H1 (cell line): Measurements from ENCODE around the gene PLP2. TPM values are rescaled to one million over a fixed set of nuclear protein-coding genes. Genes with fewer than 3 reads are reported as not detected.

ENCODE experiments used
- CTCF ChIA-PET: fragments of 300-600 bp; sonication (Branson Sonifier 250); formaldehyde crosslinking; loops from one replicate; lab custom pipeline; 2021; ENCODE audit not compliant: partially characterized antibody; lab: Charles Lee
- POLR2A ChIA-PET: fragments of 300-600 bp; sonication (Branson Sonifier 250); formaldehyde crosslinking; loops from one replicate; lab custom pipeline; 2021; ENCODE audit warnings: inconsistent platforms; ENCODE audit not compliant: partially characterized antibody; lab: Charles Lee
- DNase-seq, 2 experiments: peaks; one replicate each; pipeline versions ENCODE4 v3.0.0 to v3.0.0-alpha.2; 2010 to 2022; ENCODE audit warnings: low spot score in 2 of 2, low read depth in 1 of 2, mixed read lengths in 1 of 2
- FAIRE-seq: peaks from 2 replicates; lab custom pipeline; 2011; peaks lifted over from hg19 to GRCh38; lab: Jason Lieb, UNC
- H2AFZ ChIP-seq: 2 replicates; pipeline ENCODE4 v1.8.1; 2012; ENCODE audit warnings: low read length, inconsistent platforms
- H2AK5ac ChIP-seq: 2 replicates; pipeline ENCODE4 v1.6.1; 2013; ENCODE audit warnings: low read depth, low read length
- H2BK120ac ChIP-seq: replicated peaks from 2 replicates; pipeline ENCODE3; 2013; ENCODE audit warnings: low read depth, low read length, inconsistent platforms
- H2BK12ac ChIP-seq: 2 replicates; pipeline ENCODE4 v1.6.1; 2013; ENCODE audit warnings: low read depth, low read length
- H2BK15ac ChIP-seq: 2 replicates; pipeline ENCODE4 v1.6.1; 2013; ENCODE audit warnings: low read length
- H2BK20ac ChIP-seq: 2 replicates; pipeline ENCODE4 v1.6.1; 2013; ENCODE audit warnings: low read length
- H2BK5ac ChIP-seq: 2 replicates; pipeline ENCODE4 v1.6.1; 2013; ENCODE audit warnings: low read depth, low read length
- H3K14ac ChIP-seq: 2 replicates; pipeline ENCODE4 v1.6.1; 2013; ENCODE audit warnings: inconsistent platforms; ENCODE audit not compliant: insufficient read length
- H3K18ac ChIP-seq: 2 replicates; pipeline ENCODE4 v1.6.1; 2013; ENCODE audit warnings: low read length; ENCODE audit errors: extremely low read depth
- H3K23ac ChIP-seq: 2 replicates; pipeline ENCODE4 v1.6.1; 2013; ENCODE audit warnings: inconsistent platforms; ENCODE audit not compliant: insufficient read length
- H3K23me2 ChIP-seq: 2 replicates; pipeline ENCODE4 v1.6.1; 2013; ENCODE audit warnings: low read depth, low read length
- H3K27ac ChIP-seq: 2 replicates; pipeline ENCODE4 v1.6.1; 2011; ENCODE audit warnings: low read depth, low read length, inconsistent platforms
- H3K27me3 ChIP-seq, 4 experiments: replicated peaks in 1 of 4; 1 replicate in 1 of 4; 2 replicates in 3 of 4; pipeline versions ENCODE4 v1.6.1 to v1.8.1; 2011 to 2013; ENCODE audit warnings: low read length in 3 of 4, mild to moderate bottlenecking in 3 of 4, inconsistent platforms in 2 of 4, mixed read lengths in 2 of 4, moderate library complexity in 1 of 4; ENCODE audit not compliant: control insufficient read depth in 3 of 4, insufficient read depth in 3 of 4; ENCODE audit errors: extremely low read depth in 1 of 4
- H3K36me3 ChIP-seq, 4 experiments: 2 replicates each; pipeline versions ENCODE4 v1.6.1 to v1.8.1; 2011 to 2013; ENCODE audit warnings: mild to moderate bottlenecking in 4 of 4, low read length in 3 of 4, moderate library complexity in 2 of 4, control low read depth in 1 of 4, inconsistent platforms in 1 of 4; ENCODE audit not compliant: insufficient read depth in 4 of 4, control insufficient read depth in 2 of 4
- H3K4ac ChIP-seq: replicated peaks from 2 replicates; pipeline ENCODE3; 2013; ENCODE audit warnings: low read length, low read depth, mixed read lengths, inconsistent platforms; ENCODE audit not compliant: insufficient read length
- H3K4me1 ChIP-seq, 4 experiments: replicated peaks in 1 of 4; 1 replicate in 1 of 4; 2 replicates in 3 of 4; pipeline versions ENCODE4 v1.6.1 to v1.8.1; 2011 to 2013; ENCODE audit warnings: low read length in 3 of 4, inconsistent platforms in 2 of 4, mixed read lengths in 1 of 4; ENCODE audit not compliant: insufficient read depth in 4 of 4, control insufficient read depth in 3 of 4
- H3K4me2 ChIP-seq, 2 experiments: 2 replicates each; pipeline versions ENCODE4 v1.6.1 to v1.8.1; 2011 to 2013; ENCODE audit warnings: low read depth in 2 of 2, low read length in 2 of 2, control low read depth in 1 of 2, inconsistent platforms in 1 of 2, mild to moderate bottlenecking in 1 of 2; ENCODE audit not compliant: insufficient read depth in 1 of 2
- H3K4me3 ChIP-seq, 4 experiments: fragments of 200-600, 300-600 bp in 1 of 4; sonication (generic), shearing (Covaris generic), sonication (Bioruptor Twin) in 1 of 4; 2 replicates each; pipeline versions ENCODE4 v1.5.1 to v1.8.1; 2011 to 2016; ENCODE audit warnings: low read length in 4 of 4, low read depth in 3 of 4, control low read depth in 2 of 4, inconsistent platforms in 2 of 4, mild to moderate bottlenecking in 2 of 4, mixed read lengths in 1 of 4, moderate library complexity in 1 of 4; ENCODE audit not compliant: insufficient read depth in 2 of 4; ENCODE audit errors: extremely low read depth in 1 of 4
- H3K56ac ChIP-seq: replicated peaks from 2 replicates; pipeline ENCODE3; 2013; ENCODE audit warnings: low read depth, mild to moderate bottlenecking, mixed read lengths, low read length, inconsistent platforms; ENCODE audit not compliant: insufficient read length
- H3K79me1 ChIP-seq: 2 replicates; pipeline ENCODE4 v1.6.1; 2013; ENCODE audit warnings: low read depth, low read length, control low read depth
- H3K79me2 ChIP-seq, 2 experiments: 2 replicates each; pipeline versions ENCODE4 v1.6.1 to v1.8.1; 2012 to 2013; ENCODE audit warnings: low read length in 2 of 2, mild to moderate bottlenecking in 2 of 2, inconsistent platforms in 1 of 2; ENCODE audit not compliant: insufficient read depth in 2 of 2, control insufficient read depth in 1 of 2
- H3K9ac ChIP-seq, 4 experiments: replicated peaks in 1 of 4; 1 replicate in 1 of 4; 2 replicates in 3 of 4; pipeline versions ENCODE4 v1.6.1 to v1.8.1; 2011 to 2013; ENCODE audit warnings: low read depth in 3 of 4, low read length in 3 of 4, control low read depth in 2 of 4, mild to moderate bottlenecking in 2 of 4, moderate library complexity in 2 of 4, inconsistent platforms in 1 of 4; ENCODE audit errors: extremely low read depth in 1 of 4
- H3K9me3 ChIP-seq, 2 experiments: 2 replicates each; pipeline versions ENCODE4 v1.6.1 to v1.8.1; 2012 to 2013; ENCODE audit warnings: mild to moderate bottlenecking in 2 of 2, moderate library complexity in 2 of 2, control low read depth in 1 of 2, inconsistent platforms in 1 of 2, low read depth in 1 of 2, low read length in 1 of 2, mixed read lengths in 1 of 2; ENCODE audit not compliant: insufficient read depth in 2 of 2
- H4K20me1 ChIP-seq, 2 experiments: replicated peaks in 1 of 2; 2 replicates each; pipeline versions ENCODE3 to v1.8.1; 2011 to 2013; ENCODE audit warnings: inconsistent platforms in 2 of 2, low read length in 2 of 2, mild to moderate bottlenecking in 1 of 2; ENCODE audit not compliant: insufficient read depth in 2 of 2, control insufficient read depth in 1 of 2
- H4K5ac ChIP-seq: 2 replicates; pipeline ENCODE4 v1.6.1; 2013; ENCODE audit warnings: low read length, low read depth, mixed read lengths, inconsistent platforms; ENCODE audit not compliant: insufficient read length
- H4K8ac ChIP-seq: 2 replicates; pipeline ENCODE4 v1.8.0; 2013; ENCODE audit warnings: mild to moderate bottlenecking, moderate library complexity, low read length, inconsistent platforms; ENCODE audit not compliant: insufficient read depth; ENCODE audit errors: extremely low read depth
- H4K91ac ChIP-seq: replicated peaks from 2 replicates; pipeline ENCODE3; 2013; ENCODE audit warnings: low read length, mixed read lengths, inconsistent platforms; ENCODE audit not compliant: insufficient read length
- CEBPB ChIP-seq: IDR thresholded peaks from 2 replicates; pipeline ENCODE4 v1.6.1; 2012; ENCODE audit warnings: low read depth, low read length
- SAP30 ChIP-seq: fragments of 300-600 bp; sonication (generic); IDR thresholded peaks from 2 replicates; pipeline ENCODE4 v1.7.1; 2012; ENCODE audit warnings: low read length, moderate library complexity, mild to moderate bottlenecking, inconsistent platforms; ENCODE audit not compliant: insufficient read depth, insufficient replicate concordance
- SUZ12 ChIP-seq: fragments of 200-600 bp; sonication (generic); IDR thresholded peaks from 2 replicates; pipeline ENCODE4 v1.6.1; 2012; ENCODE audit warnings: mild to moderate bottlenecking, inconsistent platforms, low read length, moderate library complexity, mixed read lengths
- WGBS, 2 experiments: shearing (Covaris generic) in 1 of 2; methylation state at CpG; one replicate each; pipeline versions ENCODE4 v1.1.6 to v1.1.7; 2013 to 2015; ENCODE audit warnings: low lambda C conversion rate in 2 of 2, mixed read lengths in 2 of 2, inconsistent platforms in 1 of 2, low coverage in 1 of 2, missing lambda C conversion rate in 1 of 2; ENCODE audit not compliant: insufficient replicate concordance in 2 of 2, insufficient coverage in 1 of 2, insufficient read length in 1 of 2; ENCODE audit errors: extremely low coverage in 1 of 2, missing lambda C conversion rate in 1 of 2; 5-methylcytosine and 5-hydroxymethylcytosine counted together
- polyA plus RNA-seq, 7 experiments: library from polyadenylated mRNA; depleted of rRNA in 3 of 7; stranded (reverse) in 5 of 7; unstranded in 2 of 7; fragments of >200 nt in 5 of 7; fragments of 200-250 nt in 2 of 7; gene quantifications; 1 replicate in 5 of 7; 2 replicates in 1 of 7; 4 replicates in 1 of 7; pipeline versions ENCODE4 v1.2.1 to v1.2.3, GENCODE V29; 2011 to 2013; ENCODE audit warnings: missing spikeins in 2 of 7, mixed read lengths in 2 of 7
- total RNA-seq: library from RNA; stranded (reverse); fragmentation: NEBNext Ultra II Directional; extraction: Animal tissue kit (Norgen Biotek cat#: 25700); gene quantifications from 2 replicates; pipeline ENCODE4 v1.2.1, GENCODE V29; 2021

The PLP2 gene
- total and polyA plus RNA-seq, 2 of the 8 experiments (the other 6 are each of a cell fraction or from before 2014, with no cell fraction given), result 10.3 to 23.4 TPM

- POLR2A ChIA-PET, result no interaction called here
- DNase-seq, result no peak
- CTCF ChIA-PET, result no interaction called here
- TF ChIP-seq CEBPB (no peak), SAP30 (no peak), SUZ12 (no peak)
These were observed 6.8 kb downstream of the PLP2 start for GRCh38 chrX:49178537-49178936.

More at GRCh38 chrX:49178537-49178936, 6.8 kb downstream of the PLP2 start:
- no peak overlapping the region for H3K27ac ChIP-seq
- H3K4ac ChIP-seq, result no peak overlapping the region
- no peak overlapping the region for H2AK5ac ChIP-seq
- no peak for FAIRE-seq
- no peak overlapping the region for H2BK5ac ChIP-seq
- no peaks in the 10 kb centered on the region for H3K79me2 ChIP-seq
- H3K56ac ChIP-seq, result no peak overlapping the region
- H3K36me3 ChIP-seq, result peaks cover 0 to 16% (median 6%) of the 10 kb centered on the region in 4 experiments; a peak in 5 of 8 replicates
- H3K79me1 ChIP-seq, result no peaks in the 10 kb centered on the region
- no peak overlapping the region for H4K8ac ChIP-seq
- peaks cover 0 to under 1% (median 0%) of the 10 kb centered on the region in 4 experiments; a peak in 1 of 7 replicates for H3K4me1 ChIP-seq
- H3K23me2 ChIP-seq, result no peaks in the 10 kb centered on the region
- peaks cover 0 to 3% of the 10 kb centered on the region in 2 experiments for H4K20me1 ChIP-seq
- WGBS, 2 experiments, result 96% methylated on average over 3 of the region's 3 CpGs; no CpG with 5 or more reads in 1 of the 2 experiments
- H3K4me2 ChIP-seq, result no peak overlapping the region
- no peaks in the 10 kb centered on the region for H3K27me3 ChIP-seq
- H3K9ac ChIP-seq, result no peak overlapping the region
- H2BK12ac ChIP-seq, result no peak overlapping the region
- H3K18ac ChIP-seq, result no peak overlapping the region
- no peak overlapping the region for H2BK15ac ChIP-seq
- no peak overlapping the region for H3K23ac ChIP-seq
- no peak overlapping the region for H4K91ac ChIP-seq
- H2BK20ac ChIP-seq, result no peak overlapping the region
- H3K4me3 ChIP-seq, result no peak overlapping the region
- H2AFZ ChIP-seq, result no peak overlapping the region
- H3K14ac ChIP-seq, result no peak overlapping the region
- no peak overlapping the region for H4K5ac ChIP-seq
- no peak overlapping the region for H2BK120ac ChIP-seq
- H3K9me3 ChIP-seq, result no peaks in the 10 kb centered on the region
